HepG2 (cell line): ENCODE measurements around the gene KCNK5. TPM values are rescaled to one million over a fixed set of nuclear protein-coding genes. Genes with fewer than 3 reads are reported as not detected.

Experiments
- ATAC-seq: fragments of 200-7000 bp; cut with Tn5 transposase; 3 replicates; pipeline ENCODE4 v1.9.1; 2020; ENCODE audit warnings: mild to moderate bottlenecking, moderate library complexity
- BruUV-seq: library from RNA; stranded (reverse); fragments of 400-500 nt; replicated peaks from 2 replicates; lab custom pipeline; 2021; lab: Mats Ljungman, UMichigan
- CTCF ChIA-PET: fragments of 300-600 bp; formaldehyde crosslinking; extraction: SDS; loops from one replicate; lab custom pipeline; 2021; ENCODE audit warnings: low total read pairs, inconsistent platforms, low intra/inter-chr PET ratio; lab: Yijun Ruan, JAX
- POLR2A ChIA-PET: fragments of 350-600 bp; sonication (Branson Sonifier 250); formaldehyde crosslinking; loops from one replicate; lab custom pipeline; 2020; ENCODE audit warnings: antibody characterized with exemption, inconsistent platforms; lab: Yijun Ruan, JAX
- DNase-seq: peaks from one replicate; pipeline ENCODE4 v3.0.0-alpha.2; 2015; ENCODE audit warnings: low spot score
- FAIRE-seq: peaks from 3 replicates; lab custom pipeline; 2011; peaks lifted over from hg19 to GRCh38; lab: Jason Lieb, UNC
- H2AFZ ChIP-seq: one replicate; pipeline ENCODE4 v1.6.1; 2011; ENCODE audit warnings: low read length, inconsistent platforms
- H3K27ac ChIP-seq: fragments of 300-600 bp; 3 replicates; pipeline ENCODE4 v1.8.0; 2011; ENCODE audit warnings: mixed run types, mild to moderate bottlenecking, mixed read lengths, low read length, inconsistent platforms; ENCODE audit not compliant: insufficient read depth; ENCODE audit errors: extremely low read length
- H3K27me3 ChIP-seq, 2 experiments: fragments of 200-600 bp in 1 of 2; 2 replicates in 1 of 2; 3 replicates in 1 of 2; pipeline versions ENCODE4 v1.6.0 to v1.8.0; 2011; ENCODE audit warnings: low read length in 2 of 2, mild to moderate bottlenecking in 2 of 2, moderate library complexity in 2 of 2, inconsistent platforms in 1 of 2; ENCODE audit not compliant: insufficient read depth in 2 of 2, control insufficient read depth in 1 of 2
- H3K36me3 ChIP-seq, 2 experiments: fragments of 200-600 bp in 1 of 2; replicated peaks in 1 of 2; 2 replicates in 1 of 2; 3 replicates in 1 of 2; pipeline versions ENCODE4 v1.5.1 to v1.8.0; 2011; ENCODE audit warnings: low read length in 2 of 2, inconsistent platforms in 1 of 2; ENCODE audit not compliant: insufficient read depth in 2 of 2, control insufficient read depth in 1 of 2
- H3K4me1 ChIP-seq: 2 replicates; pipeline ENCODE4 v1.5.1; 2012; ENCODE audit warnings: low read length, inconsistent platforms; ENCODE audit not compliant: insufficient read depth
- H3K4me2 ChIP-seq: 2 replicates; pipeline ENCODE4 v1.6.0; 2011; ENCODE audit warnings: low read depth, low read length, inconsistent platforms
- H3K4me3 ChIP-seq, 3 experiments: fragments of 200-600 bp in 1 of 3; sonication (generic), shearing (Covaris generic) in 1 of 3; replicated peaks in 1 of 3; 2 replicates each; pipeline ENCODE4 v1.5.1; 2011 to 2016; ENCODE audit warnings: low read length in 3 of 3, inconsistent platforms in 2 of 3, low read depth in 2 of 3, mild to moderate bottlenecking in 2 of 3, control low read depth in 1 of 3, mixed read lengths in 1 of 3; ENCODE audit not compliant: insufficient read depth in 1 of 3
- H3K79me2 ChIP-seq: one replicate; pipeline ENCODE4 v1.6.1; 2011; ENCODE audit warnings: low read length, inconsistent platforms; ENCODE audit not compliant: insufficient read depth
- H3K9ac ChIP-seq: 2 replicates; pipeline ENCODE4 v1.6.0; 2011; ENCODE audit warnings: mild to moderate bottlenecking, low read depth, low read length, inconsistent platforms; ENCODE audit not compliant: insufficient read depth
- H3K9me3 ChIP-seq: 2 replicates; pipeline ENCODE4 v1.5.1; 2012; ENCODE audit warnings: mild to moderate bottlenecking, low read length
- H4K20me1 ChIP-seq: 2 replicates; pipeline ENCODE4 v1.6.0; 2011; ENCODE audit warnings: inconsistent platforms, mild to moderate bottlenecking, low read length, moderate library complexity; ENCODE audit not compliant: insufficient read depth
- FOSL1 ChIP-seq: sonication (generic); formaldehyde crosslinking; IDR thresholded peaks from 2 replicates; pipeline ENCODE4 v1.9.0; 2021; ENCODE audit warnings: missing genetic modification reagents, borderline replicate concordance
- GPN1 ChIP-seq: sonication (generic); formaldehyde crosslinking; IDR thresholded peaks from 2 replicates; pipeline ENCODE4 v1.5.1; 2020; ENCODE audit warnings: missing genetic modification reagents, borderline replicate concordance
- HOMEZ ChIP-seq: IDR thresholded peaks from 2 replicates; pipeline ENCODE4 v1.6.1; 2016; ENCODE audit warnings: low read depth
- HOXA3 ChIP-seq: sonication (generic); formaldehyde crosslinking; IDR thresholded peaks from 2 replicates; pipeline ENCODE4 v1.5.0; 2020; ENCODE audit warnings: missing genetic modification reagents
- HOXA5 ChIP-seq: sonication (generic); formaldehyde crosslinking; IDR thresholded peaks from 2 replicates; pipeline ENCODE4 v1.4.0; 2020; ENCODE audit warnings: missing genetic modification reagents
- IRF9 ChIP-seq: sonication (generic); formaldehyde crosslinking; IDR thresholded peaks from 2 replicates; pipeline ENCODE4 v1.8.0; 2022; ENCODE audit warnings: missing genetic modification reagents, mild to moderate bottlenecking, borderline replicate concordance
- MYC ChIP-seq: sonication (generic); formaldehyde crosslinking; IDR thresholded peaks from 2 replicates; pipeline ENCODE4 v1.9.0; 2021; ENCODE audit warnings: missing genetic modification reagents, borderline replicate concordance
- RBM22 ChIP-seq: fragments of 200-400 bp; formaldehyde crosslinking; optimal IDR thresholded peaks from 2 replicates; pipeline ENCODE3; 2017; ENCODE audit warnings: mild to moderate bottlenecking, low read length, moderate library complexity
- RFXANK ChIP-seq: IDR thresholded peaks from 2 replicates; pipeline ENCODE4 v1.6.1; 2016
- ZBTB8A ChIP-seq: sonication (generic); formaldehyde crosslinking; IDR thresholded peaks from 2 replicates; pipeline ENCODE4 v1.4.0; 2020; ENCODE audit warnings: mild to moderate bottlenecking, low read depth, missing genetic modification reagents, borderline replicate concordance
- ZNF496 ChIP-seq: sonication (generic); formaldehyde crosslinking; IDR thresholded peaks from 2 replicates; pipeline ENCODE4 v1.8.1; 2023; ENCODE audit warnings: mild to moderate bottlenecking, moderate library complexity, missing genetic modification reagents; ENCODE audit not compliant: insufficient replicate concordance
- ZNF616 ChIP-seq: sonication (generic); formaldehyde crosslinking; IDR thresholded peaks from 2 replicates; pipeline ENCODE4 v1.5.0; 2020; ENCODE audit warnings: low read depth, mild to moderate bottlenecking, missing genetic modification reagents
- ZNF775 ChIP-seq: sonication (generic); formaldehyde crosslinking; IDR thresholded peaks from 2 replicates; pipeline ENCODE4 v1.4.0; 2020; ENCODE audit warnings: missing genetic modification reagents, mild to moderate bottlenecking, moderate library complexity, borderline replicate concordance
- WGBS: methylation state at CpG from one replicate; pipeline ENCODE4 v1.1.6; 2017; ENCODE audit warnings: low lambda C conversion rate; 5-methylcytosine and 5-hydroxymethylcytosine counted together
- in situ Hi-C: cut with HindIII; loops from 2 replicates; pipeline ENCODE4 v1.10.0; 2017; ENCODE audit warnings: low pct_unique_long_range_greater_than_20kb; ENCODE audit not compliant: extremely low pct_ligation_motif_present
- intact Hi-C: fragments of 100-400 bp; cut with micrococcal nuclease; formaldehyde crosslinking; loops from one replicate; pipeline ENCODE4 v1.10.0; 2022; ENCODE audit not compliant: unreplicated experiment
- polyA plus RNA-seq, 8 experiments: library from polyadenylated mRNA; depleted of rRNA in 3 of 8; stranded (reverse) in 7 of 8; unstranded in 1 of 8; fragments of >200 nt; fragmentation: Illumina TruSeq in 4 of 8; extraction: Trizol in 4 of 8; gene quantifications; 2 replicates each; pipeline versions ENCODE4 v1.2.1 to v1.2.3, GENCODE V29; 2011 to 2016; ENCODE audit warnings: low read depth in 4 of 8, missing spikeins in 1 of 8, mixed read lengths in 1 of 8; ENCODE audit not compliant: insufficient read depth in 1 of 8
- total RNA-seq, 5 experiments: library from RNA; depleted of rRNA; stranded (reverse); fragments of >200 nt; fragmentation: Illumina TruSeq; extraction: Trizol; gene quantifications; 2 replicates each; pipeline ENCODE4 v1.2.3, GENCODE V29; 2016; ENCODE audit warnings: low read depth in 1 of 5
- TF ChIP-seq, protein P1 (sequence below): sonication (generic); formaldehyde crosslinking; IDR thresholded peaks from 2 replicates; pipeline ENCODE4 v1.4.0; 2020; ENCODE audit warnings: missing genetic modification reagents, borderline replicate concordance

Gene KCNK5
- total and polyA plus RNA-seq, 2 of the 13 experiments (the other 11 are each of a cell fraction or from before 2014, with no cell fraction given): 0.04 TPM; not detected in 1

- Histone ChIP-seq H2AFZ (no peak overlapping the region), H3K4me2 (no peak overlapping the region), H3K9ac (no peak overlapping the region), H3K4me1 (no peaks in the 10 kb centered on the region), H3K36me3 (no peaks in the 10 kb centered on the region), H3K79me2 (no peaks in the 10 kb centered on the region), H3K9me3 (no peaks in the 10 kb centered on the region), H4K20me1 (no peaks in the 10 kb centered on the region), H3K4me3 (no peak overlapping the region), H3K27ac (no peak overlapping the region), H3K27me3 (no peaks in the 10 kb centered on the region)
- in situ Hi-C loops (no loop called here), intact Hi-C loops (no loop called here)
- CTCF ChIA-PET: no interaction called here
- TF ChIP-seq RBM22: no peak
- TF ChIP-seq IRF9 (CRISPR knock-in tag): no peak
- TF ChIP-seq ZNF496 (CRISPR knock-in tag): no peak
- TF ChIP-seq, protein P1, sequence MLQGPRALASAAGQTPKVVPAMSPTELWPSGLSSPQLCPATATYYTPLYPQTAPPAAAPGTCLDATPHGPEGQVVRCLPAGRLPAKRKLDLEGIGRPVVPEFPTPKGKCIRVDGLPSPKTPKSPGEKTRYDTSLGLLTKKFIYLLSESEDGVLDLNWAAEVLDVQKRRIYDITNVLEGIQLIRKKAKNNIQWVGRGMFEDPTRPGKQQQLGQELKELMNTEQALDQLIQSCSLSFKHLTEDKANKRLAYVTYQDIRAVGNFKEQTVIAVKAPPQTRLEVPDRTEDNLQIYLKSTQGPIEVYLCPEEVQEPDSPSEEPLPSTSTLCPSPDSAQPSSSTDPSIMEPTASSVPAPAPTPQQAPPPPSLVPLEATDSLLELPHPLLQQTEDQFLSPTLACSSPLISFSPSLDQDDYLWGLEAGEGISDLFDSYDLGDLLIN (CRISPR knock-in tag): no peak
- no peak for TF ChIP-seq GPN1 (CRISPR knock-in tag)
- TF ChIP-seq HOMEZ (CRISPR knock-in tag): no peak
- no peak for TF ChIP-seq MYC (CRISPR knock-in tag)
- no peak for TF ChIP-seq FOSL1
- TF ChIP-seq ZNF616: no peak
- TF ChIP-seq HOXA3 (CRISPR knock-in tag): no peak
- no peak for TF ChIP-seq ZBTB8A
- TF ChIP-seq ZNF775 (CRISPR knock-in tag): no peak
- TF ChIP-seq HOXA5 (CRISPR knock-in tag): no peak
- no peak for TF ChIP-seq RFXANK (CRISPR knock-in tag)
- no TSS peak for BruUV-seq
- POLR2A ChIA-PET: no interaction called here
- ATAC-seq (no peak), FAIRE-seq (no peak), DNase-seq (no peak)
- whole genome bisulfite sequencing: 5% methylated on average over 2 of the region's 2 CpGs
Observed at GRCh38 chr6:39193201-39193791, 36.0 kb downstream of the KCNK5 start.
